Neuronal stem cell (in vitro differentiated cells): ENCODE measurements around the gene HS3ST5.
"Not testable (repeated sequence)": the region's sequence is repeated elsewhere in the genome, so short reads cannot be mapped to it uniquely, and the experiment has no call there.

Experiments used
- DNase-seq: peaks from one replicate; pipeline ENCODE4 v3.0.0-alpha.2; 2013; ENCODE audit warnings: low spot score
- H2AFZ ChIP-seq: one replicate; pipeline ENCODE4 v1.6.1; 2013; ENCODE audit warnings: mild to moderate bottlenecking, low read length, inconsistent platforms
- H2AK5ac ChIP-seq: 2 replicates; pipeline ENCODE4 v1.6.1; 2013; ENCODE audit warnings: low read depth, mild to moderate bottlenecking, inconsistent platforms, low read length, moderate library complexity, mixed read lengths
- H2BK120ac ChIP-seq: 2 replicates; pipeline ENCODE4 v1.6.1; 2013; ENCODE audit warnings: low read depth, mild to moderate bottlenecking, inconsistent platforms, low read length, moderate library complexity, mixed read lengths
- H2BK12ac ChIP-seq: one replicate; pipeline ENCODE4 v1.6.1; 2013; ENCODE audit warnings: low read length, inconsistent platforms
- H2BK15ac ChIP-seq: 2 replicates; pipeline ENCODE4 v1.6.1; 2013; ENCODE audit warnings: mild to moderate bottlenecking, low read length, inconsistent platforms, mixed read lengths
- H2BK5ac ChIP-seq: one replicate; pipeline ENCODE4 v1.6.1; 2013; ENCODE audit warnings: inconsistent platforms, mild to moderate bottlenecking, low read length, moderate library complexity
- H3K14ac ChIP-seq: one replicate; pipeline ENCODE4 v1.6.1; 2013; ENCODE audit warnings: low read length, inconsistent platforms
- H3K18ac ChIP-seq: 2 replicates; pipeline ENCODE4 v1.6.1; 2013; ENCODE audit warnings: low read length, inconsistent platforms
- H3K23ac ChIP-seq: 2 replicates; pipeline ENCODE4 v1.6.1; 2013; ENCODE audit warnings: low read depth, mild to moderate bottlenecking, mixed read lengths, low read length, inconsistent platforms; ENCODE audit not compliant: poor library complexity
- H3K27ac ChIP-seq: replicated peaks from 3 replicates; pipeline ENCODE4 v1.5.1; 2013; ENCODE audit warnings: low read length, inconsistent platforms
- H3K27me3 ChIP-seq, 3 experiments: 2 replicates each; pipeline ENCODE4 v1.6.1; 2013; ENCODE audit warnings: low read length in 3 of 3, mild to moderate bottlenecking in 2 of 3, inconsistent platforms in 1 of 3, low read depth in 1 of 3, mixed read lengths in 1 of 3, moderate library complexity in 1 of 3; ENCODE audit not compliant: control insufficient read depth in 3 of 3, insufficient read depth in 3 of 3
- H3K36me3 ChIP-seq, 2 donors: replicated peaks in 1 of 2; 2 replicates each; pipeline ENCODE4 v1.6.1; 2013; ENCODE audit warnings: low read length in 2 of 2; ENCODE audit not compliant: control insufficient read depth in 2 of 2, insufficient read depth in 2 of 2
- H3K4ac ChIP-seq: 2 replicates; pipeline ENCODE4 v1.6.1; 2013; ENCODE audit warnings: inconsistent platforms, mild to moderate bottlenecking, low read length, moderate library complexity
- H3K4me1 ChIP-seq, 2 donors: 1 replicate in 1 of 2; 2 replicates in 1 of 2; pipeline ENCODE4 v1.6.1; 2013; ENCODE audit warnings: low read length in 2 of 2, low read depth in 1 of 2; ENCODE audit not compliant: control insufficient read depth in 2 of 2, insufficient read depth in 1 of 2
- H3K4me2 ChIP-seq: one replicate; pipeline ENCODE4 v1.6.1; 2013; ENCODE audit warnings: mild to moderate bottlenecking, low read length, inconsistent platforms; ENCODE audit not compliant: insufficient read depth, poor library complexity, severe bottlenecking
- H3K4me3 ChIP-seq, 2 donors: 2 replicates each; pipeline ENCODE4 v1.5.1; 2013; ENCODE audit warnings: low read length in 2 of 2, mild to moderate bottlenecking in 2 of 2, inconsistent platforms in 1 of 2, moderate library complexity in 1 of 2
- H3K79me1 ChIP-seq: one replicate; pipeline ENCODE4 v1.6.1; 2013; ENCODE audit warnings: low read depth, mild to moderate bottlenecking, inconsistent platforms, low read length, moderate library complexity
- H3K9ac ChIP-seq: one replicate; pipeline ENCODE4 v1.6.1; 2013; ENCODE audit warnings: mild to moderate bottlenecking, low read depth, low read length, inconsistent platforms; ENCODE audit not compliant: poor library complexity
- H3K9me3 ChIP-seq, 2 donors: replicated peaks in 1 of 2; 2 replicates each; pipeline versions ENCODE3 to v1.6.1; 2013; ENCODE audit warnings: low read length in 2 of 2, mild to moderate bottlenecking in 2 of 2, inconsistent platforms in 1 of 2, low read depth in 1 of 2, mixed read lengths in 1 of 2, moderate library complexity in 1 of 2; ENCODE audit not compliant: control insufficient read depth in 2 of 2, insufficient read depth in 1 of 2
- H4K8ac ChIP-seq: one replicate; pipeline ENCODE4 v1.6.1; 2013; ENCODE audit warnings: low read depth, mild to moderate bottlenecking, inconsistent platforms, low read length, moderate library complexity
- H4K91ac ChIP-seq: one replicate; pipeline ENCODE4 v1.6.1; 2013; ENCODE audit warnings: low read length, low read depth, mild to moderate bottlenecking, inconsistent platforms; ENCODE audit not compliant: poor library complexity
- WGBS, 2 donors: extraction: QIAGEN DNeasy Blood & Tissue Kit; methylation state at CpG; one replicate each; pipeline ENCODE4 v1.1.7; 2013; ENCODE audit warnings: missing lambda C conversion rate in 2 of 2, mixed read lengths in 1 of 2; ENCODE audit not compliant: insufficient read length in 2 of 2, insufficient replicate concordance in 1 of 2; ENCODE audit errors: extremely low coverage in 2 of 2; 5-methylcytosine and 5-hydroxymethylcytosine counted together

HS3ST5 gene

GRCh38 chr6:114051031-114051430, 291.8 kb downstream of the HS3ST5 start:
- WGBS, 2 donors: no CpG with 5 or more reads among the region's 1 CpG
- no peak overlapping the region for H2BK5ac ChIP-seq
- no peak overlapping the region for H4K8ac ChIP-seq
- no peak overlapping the region for H2AK5ac ChIP-seq
- peaks cover 2 to 3% of the 10 kb centered on the region in 2 donors for H3K4me1 ChIP-seq
- H3K4ac ChIP-seq: no peak overlapping the region
- H3K36me3 ChIP-seq: no peaks in the 10 kb centered on the region
- no peak overlapping the region for H2BK15ac ChIP-seq
- no peak overlapping the region for H3K9ac ChIP-seq
- no peak overlapping the region for H4K91ac ChIP-seq
- no peak overlapping the region for H3K4me3 ChIP-seq
- H3K4me2 ChIP-seq: no peak overlapping the region
- no peak overlapping the region for H3K14ac ChIP-seq
- no peak overlapping the region for H3K23ac ChIP-seq
- no peaks in the 10 kb centered on the region for H3K9me3 ChIP-seq
- H2AFZ ChIP-seq: no peak overlapping the region
- no peak overlapping the region for H3K18ac ChIP-seq
- no peaks in the 10 kb centered on the region for H3K79me1 ChIP-seq
- no peak for DNase-seq
- no peak overlapping the region for H2BK120ac ChIP-seq
- no peak overlapping the region for H3K27ac ChIP-seq
- H2BK12ac ChIP-seq: no peak overlapping the region
- no peaks in the 10 kb centered on the region for H3K27me3 ChIP-seq

- no CpG with 5 or more reads among the region's 2 CpGs for WGBS, 2 donors
- H3K23ac ChIP-seq: no peak overlapping the region
- H3K9ac ChIP-seq: no peak overlapping the region
- H3K4ac ChIP-seq: no peak overlapping the region
- no peak overlapping the region for H3K4me2 ChIP-seq
- no peak overlapping the region for H4K8ac ChIP-seq
- no peak overlapping the region for H2BK120ac ChIP-seq
- H2AK5ac ChIP-seq: no peak overlapping the region
- no peak overlapping the region for H3K18ac ChIP-seq
- no peaks in the 10 kb centered on the region for H3K4me1 ChIP-seq
- H3K27me3 ChIP-seq: no peaks in the 10 kb centered on the region
- H3K27ac ChIP-seq: no peak overlapping the region
- no peak overlapping the region for H2BK12ac ChIP-seq
- no peak overlapping the region for H2BK5ac ChIP-seq
- no peak for DNase-seq
- H4K91ac ChIP-seq: no peak overlapping the region
- H3K4me3 ChIP-seq: no peak overlapping the region
- H3K14ac ChIP-seq: no peak overlapping the region
- no peak overlapping the region for H2AFZ ChIP-seq
- H3K36me3 ChIP-seq: no peaks in the 10 kb centered on the region
- H3K79me1 ChIP-seq: no peaks in the 10 kb centered on the region
- H2BK15ac ChIP-seq: no peak overlapping the region
- no peaks in the 10 kb centered on the region for H3K9me3 ChIP-seq
Measured at GRCh38 chr6:114049367-114049966, 293.4 kb downstream of the HS3ST5 start.

- H3K27ac ChIP-seq, H3K4ac ChIP-seq, H3K4me2 ChIP-seq, H2BK15ac ChIP-seq, H2AFZ ChIP-seq, H2BK120ac ChIP-seq, DNase-seq, H3K9me3 ChIP-seq, H4K91ac ChIP-seq, H3K23ac ChIP-seq, H3K4me1 ChIP-seq, H2BK5ac ChIP-seq, H3K9ac ChIP-seq, H4K8ac ChIP-seq, H2AK5ac ChIP-seq, H3K14ac ChIP-seq, H3K79me1 ChIP-seq, H2BK12ac ChIP-seq, H3K36me3 ChIP-seq, H3K4me3 ChIP-seq, H3K27me3 ChIP-seq, H3K18ac ChIP-seq: not testable (repeated sequence)
- no CpG with 5 or more reads among the region's 5 CpGs for WGBS, 2 donors
Measured at GRCh38 chr6:114044566-114044965, 298.3 kb downstream of the HS3ST5 start.

- no peak for DNase-seq
- Histone ChIP-seq H2BK15ac (no peak overlapping the region), H2BK12ac (no peak overlapping the region), H3K4ac (no peak overlapping the region), H4K91ac (no peak overlapping the region), H2AFZ (no peak overlapping the region), H3K4me2 (no peak overlapping the region), H3K79me1 (no peaks in the 10 kb centered on the region), H2BK120ac (no peak overlapping the region), H4K8ac (no peak overlapping the region), H3K4me3 (no peak overlapping the region), H3K36me3 (no peaks in the 10 kb centered on the region), H3K23ac (no peak overlapping the region), H3K4me1 (no peaks in the 10 kb centered on the region), H2AK5ac (no peak overlapping the region), H3K9ac (no peak overlapping the region), H3K18ac (no peak overlapping the region), H3K9me3 (no peaks in the 10 kb centered on the region), H3K27ac (no peak overlapping the region), H3K14ac (no peak overlapping the region), H2BK5ac (no peak overlapping the region), H3K27me3 (no peaks in the 10 kb centered on the region)
- no CpG with 5 or more reads among the region's 7 CpGs for WGBS, 2 donors
Measured at GRCh38 chr6:114042267-114043016, 300.4 kb downstream of the HS3ST5 start.
